Neuronal stem cell (in vitro differentiated cells): ENCODE results near the gene PTCD2.

ENCODE experiments used
- DNase-seq: peaks from one replicate; pipeline ENCODE4 v3.0.0-alpha.2; 2013; ENCODE audit warnings: low spot score
- H2AFZ ChIP-seq: one replicate; pipeline ENCODE4 v1.6.1; 2013; ENCODE audit warnings: mild to moderate bottlenecking, low read length, inconsistent platforms
- H2AK5ac ChIP-seq: 2 replicates; pipeline ENCODE4 v1.6.1; 2013; ENCODE audit warnings: low read depth, mild to moderate bottlenecking, inconsistent platforms, low read length, moderate library complexity, mixed read lengths
- H2BK120ac ChIP-seq: 2 replicates; pipeline ENCODE4 v1.6.1; 2013; ENCODE audit warnings: low read depth, mild to moderate bottlenecking, inconsistent platforms, low read length, moderate library complexity, mixed read lengths
- H2BK12ac ChIP-seq: one replicate; pipeline ENCODE4 v1.6.1; 2013; ENCODE audit warnings: low read length, inconsistent platforms
- H2BK15ac ChIP-seq: 2 replicates; pipeline ENCODE4 v1.6.1; 2013; ENCODE audit warnings: mild to moderate bottlenecking, low read length, inconsistent platforms, mixed read lengths
- H2BK5ac ChIP-seq: one replicate; pipeline ENCODE4 v1.6.1; 2013; ENCODE audit warnings: inconsistent platforms, mild to moderate bottlenecking, low read length, moderate library complexity
- H3K14ac ChIP-seq: one replicate; pipeline ENCODE4 v1.6.1; 2013; ENCODE audit warnings: low read length, inconsistent platforms
- H3K18ac ChIP-seq: 2 replicates; pipeline ENCODE4 v1.6.1; 2013; ENCODE audit warnings: low read length, inconsistent platforms
- H3K23ac ChIP-seq: 2 replicates; pipeline ENCODE4 v1.6.1; 2013; ENCODE audit warnings: low read depth, mild to moderate bottlenecking, mixed read lengths, low read length, inconsistent platforms; ENCODE audit not compliant: poor library complexity
- H3K27ac ChIP-seq: replicated peaks from 3 replicates; pipeline ENCODE4 v1.5.1; 2013; ENCODE audit warnings: low read length, inconsistent platforms
- H3K27me3 ChIP-seq, 3 experiments: 2 replicates each; pipeline ENCODE4 v1.6.1; 2013; ENCODE audit warnings: low read length in 3 of 3, mild to moderate bottlenecking in 2 of 3, inconsistent platforms in 1 of 3, low read depth in 1 of 3, mixed read lengths in 1 of 3, moderate library complexity in 1 of 3; ENCODE audit not compliant: control insufficient read depth in 3 of 3, insufficient read depth in 3 of 3
- H3K36me3 ChIP-seq, 2 donors: replicated peaks in 1 of 2; 2 replicates each; pipeline ENCODE4 v1.6.1; 2013; ENCODE audit warnings: low read length in 2 of 2; ENCODE audit not compliant: control insufficient read depth in 2 of 2, insufficient read depth in 2 of 2
- H3K4ac ChIP-seq: 2 replicates; pipeline ENCODE4 v1.6.1; 2013; ENCODE audit warnings: inconsistent platforms, mild to moderate bottlenecking, low read length, moderate library complexity
- H3K4me1 ChIP-seq, 2 donors: 1 replicate in 1 of 2; 2 replicates in 1 of 2; pipeline ENCODE4 v1.6.1; 2013; ENCODE audit warnings: low read length in 2 of 2, low read depth in 1 of 2; ENCODE audit not compliant: control insufficient read depth in 2 of 2, insufficient read depth in 1 of 2
- H3K4me2 ChIP-seq: one replicate; pipeline ENCODE4 v1.6.1; 2013; ENCODE audit warnings: mild to moderate bottlenecking, low read length, inconsistent platforms; ENCODE audit not compliant: insufficient read depth, poor library complexity, severe bottlenecking
- H3K4me3 ChIP-seq, 2 donors: 2 replicates each; pipeline ENCODE4 v1.5.1; 2013; ENCODE audit warnings: low read length in 2 of 2, mild to moderate bottlenecking in 2 of 2, inconsistent platforms in 1 of 2, moderate library complexity in 1 of 2
- H3K79me1 ChIP-seq: one replicate; pipeline ENCODE4 v1.6.1; 2013; ENCODE audit warnings: low read depth, mild to moderate bottlenecking, inconsistent platforms, low read length, moderate library complexity
- H3K9ac ChIP-seq: one replicate; pipeline ENCODE4 v1.6.1; 2013; ENCODE audit warnings: mild to moderate bottlenecking, low read depth, low read length, inconsistent platforms; ENCODE audit not compliant: poor library complexity
- H3K9me3 ChIP-seq, 2 donors: replicated peaks in 1 of 2; 2 replicates each; pipeline versions ENCODE3 to v1.6.1; 2013; ENCODE audit warnings: low read length in 2 of 2, mild to moderate bottlenecking in 2 of 2, inconsistent platforms in 1 of 2, low read depth in 1 of 2, mixed read lengths in 1 of 2, moderate library complexity in 1 of 2; ENCODE audit not compliant: control insufficient read depth in 2 of 2, insufficient read depth in 1 of 2
- H4K8ac ChIP-seq: one replicate; pipeline ENCODE4 v1.6.1; 2013; ENCODE audit warnings: low read depth, mild to moderate bottlenecking, inconsistent platforms, low read length, moderate library complexity
- H4K91ac ChIP-seq: one replicate; pipeline ENCODE4 v1.6.1; 2013; ENCODE audit warnings: low read length, low read depth, mild to moderate bottlenecking, inconsistent platforms; ENCODE audit not compliant: poor library complexity
- WGBS, 2 donors: extraction: QIAGEN DNeasy Blood & Tissue Kit; methylation state at CpG; one replicate each; pipeline ENCODE4 v1.1.7; 2013; ENCODE audit warnings: missing lambda C conversion rate in 2 of 2, mixed read lengths in 1 of 2; ENCODE audit not compliant: insufficient read length in 2 of 2, insufficient replicate concordance in 1 of 2; ENCODE audit errors: extremely low coverage in 2 of 2; 5-methylcytosine and 5-hydroxymethylcytosine counted together

The PTCD2 gene

DNA sequence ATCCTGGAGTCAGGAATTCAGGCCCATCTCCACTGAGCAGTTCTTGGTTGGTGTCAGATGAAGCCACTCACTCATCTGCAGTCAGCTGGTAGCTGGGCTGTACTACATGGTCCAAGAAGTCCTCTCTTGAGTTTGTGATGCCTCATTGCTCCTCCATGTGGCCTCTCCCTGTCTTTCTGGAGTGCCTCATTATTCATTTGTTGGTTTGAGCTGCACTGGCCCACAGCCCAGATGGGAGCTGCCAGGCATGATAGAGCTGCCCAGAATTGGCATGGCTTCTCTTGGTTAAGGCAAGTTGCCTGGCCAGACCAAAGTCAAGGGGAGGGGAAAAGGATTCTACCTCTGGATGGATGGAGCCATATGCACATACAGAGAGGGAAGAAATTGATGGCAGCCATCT lies 8.0 kb downstream of the PTCD2 start:
- Histone ChIP-seq H2AFZ (no peak overlapping the region), H3K18ac (no peak overlapping the region), H3K4me3 (no peak overlapping the region), H2BK12ac (no peak overlapping the region), H2AK5ac (no peak overlapping the region), H3K9ac (no peak overlapping the region), H4K91ac (no peak overlapping the region), H2BK120ac (no peak overlapping the region), H3K4me1 (no peaks in the 10 kb centered on the region), H3K27ac (no peak overlapping the region), H2BK5ac (no peak overlapping the region), H3K23ac (no peak overlapping the region), H4K8ac (no peak overlapping the region), H3K4ac (no peak overlapping the region), H3K36me3 (peaks cover 0 to 95% of the 10 kb centered on the region in 2 donors), H3K27me3 (no peaks in the 10 kb centered on the region), H2BK15ac (no peak overlapping the region), H3K9me3 (no peaks in the 10 kb centered on the region), H3K14ac (no peak overlapping the region), H3K79me1 (no peaks in the 10 kb centered on the region), H3K4me2 (no peak overlapping the region)
- no peak for DNase-seq

DNA sequence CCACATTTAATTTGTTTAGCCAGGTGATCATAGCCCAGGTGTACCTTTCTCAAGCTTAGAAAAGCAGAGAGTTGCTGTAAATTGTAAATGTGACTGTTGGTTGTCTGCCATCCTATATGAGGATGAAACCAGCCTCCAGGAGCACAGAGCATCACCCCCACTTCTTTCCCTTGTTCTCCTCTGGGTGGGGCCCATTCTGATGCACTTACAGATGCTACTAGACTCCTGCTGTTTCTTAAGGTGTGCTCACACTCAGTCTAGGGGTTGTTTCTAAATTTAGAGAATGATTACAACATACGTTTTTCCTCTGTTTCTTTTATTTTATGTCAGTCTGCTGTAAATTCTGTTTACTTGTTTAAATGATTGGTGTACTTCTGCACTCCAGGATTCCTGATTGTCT lies 10.5 kb downstream of the PTCD2 start:
- H3K23ac ChIP-seq, result no peak overlapping the region

DNA sequence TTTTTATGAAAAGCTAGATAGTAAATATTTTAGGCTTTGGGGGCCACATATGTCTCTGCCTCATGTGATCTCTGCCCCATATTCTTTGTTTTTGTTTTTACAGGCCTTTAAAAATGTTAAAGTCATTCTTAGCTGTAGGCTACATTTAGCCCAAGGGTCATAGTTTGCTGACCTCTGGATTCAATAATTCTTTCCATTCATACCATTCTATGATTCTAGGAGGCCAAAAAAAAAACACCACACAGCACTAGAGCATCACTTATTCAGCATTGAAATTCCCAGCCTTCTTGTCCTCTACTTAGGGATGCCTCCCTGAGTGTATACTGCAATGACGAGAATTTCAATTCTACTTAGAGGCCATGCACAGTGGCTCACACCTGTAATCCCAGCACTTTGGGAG lies 17.0 kb downstream of the PTCD2 start:
- no peak overlapping the region for H4K91ac ChIP-seq
- H3K9ac ChIP-seq, result no peak overlapping the region
- no peak overlapping the region for H3K4me2 ChIP-seq
- DNase-seq, result no peak
- H3K9me3 ChIP-seq, result no peaks in the 10 kb centered on the region
- no peaks in the 10 kb centered on the region for H3K79me1 ChIP-seq
- no peak overlapping the region for H3K18ac ChIP-seq
- no peak overlapping the region for H2AK5ac ChIP-seq
- no peak overlapping the region for H2AFZ ChIP-seq
- no peak overlapping the region for H3K4me3 ChIP-seq
- H2BK15ac ChIP-seq, result no peak overlapping the region
- no peaks in the 10 kb centered on the region for H3K27me3 ChIP-seq
- no peak overlapping the region for H3K14ac ChIP-seq
- no peaks in the 10 kb centered on the region for H3K4me1 ChIP-seq
- H4K8ac ChIP-seq, result no peak overlapping the region
- H2BK120ac ChIP-seq, result no peak overlapping the region
- H3K23ac ChIP-seq, result no peak overlapping the region
- WGBS, 2 donors, result no CpG with 5 or more reads among the region's 1 CpG
- no peak overlapping the region for H2BK5ac ChIP-seq
- peaks cover 6 to 81% of the 10 kb centered on the region in 2 donors for H3K36me3 ChIP-seq
- no peak overlapping the region for H2BK12ac ChIP-seq
- no peak overlapping the region for H3K27ac ChIP-seq
- no peak overlapping the region for H3K4ac ChIP-seq

More for the DNA sequence above, 10.5 kb downstream of the PTCD2 start:
- no peaks in the 10 kb centered on the region for H3K27me3 ChIP-seq
- H2AK5ac ChIP-seq, result no peak overlapping the region
- no peak overlapping the region for H3K18ac ChIP-seq
- no peak overlapping the region for H3K27ac ChIP-seq
- no peak overlapping the region for H3K14ac ChIP-seq
- no peak overlapping the region for H3K9ac ChIP-seq
- no peak overlapping the region for H2BK5ac ChIP-seq
- H3K4ac ChIP-seq, result no peak overlapping the region
- no peak overlapping the region for H3K4me2 ChIP-seq
- no peak overlapping the region for H4K91ac ChIP-seq
- peaks cover 0 to 90% of the 10 kb centered on the region in 2 donors for H3K36me3 ChIP-seq
- WGBS, 2 donors, result no CpG with 5 or more reads among the region's 1 CpG
- H2BK120ac ChIP-seq, result no peak overlapping the region
- no peak overlapping the region for H4K8ac ChIP-seq
- H3K4me1 ChIP-seq, result no peaks in the 10 kb centered on the region
- no peak overlapping the region for H2BK15ac ChIP-seq
- no peak overlapping the region for H3K4me3 ChIP-seq
- no peaks in the 10 kb centered on the region for H3K79me1 ChIP-seq
- no peaks in the 10 kb centered on the region for H3K9me3 ChIP-seq
- DNase-seq, result no peak
- H2AFZ ChIP-seq, result no peak overlapping the region
- H2BK12ac ChIP-seq, result no peak overlapping the region

- no peak overlapping the region for H3K23ac ChIP-seq
- no peak overlapping the region for H3K4ac ChIP-seq
- no peak overlapping the region for H3K27ac ChIP-seq
- H3K4me1 ChIP-seq, result no peaks in the 10 kb centered on the region
- no peaks in the 10 kb centered on the region for H3K79me1 ChIP-seq
- no peak overlapping the region for H2BK5ac ChIP-seq
- H2BK12ac ChIP-seq, result no peak overlapping the region
- no peak for DNase-seq
- no peaks in the 10 kb centered on the region for H3K27me3 ChIP-seq
- H3K4me2 ChIP-seq, result no peak overlapping the region
- no peak overlapping the region for H2AK5ac ChIP-seq
- no peak overlapping the region for H2BK120ac ChIP-seq
- WGBS, 2 donors, result no CpG with 5 or more reads among the region's 4 CpGs
- H2BK15ac ChIP-seq, result no peak overlapping the region
- H3K18ac ChIP-seq, result no peak overlapping the region
- no peak overlapping the region for H4K8ac ChIP-seq
- H3K9me3 ChIP-seq, result no peaks in the 10 kb centered on the region
- H3K4me3 ChIP-seq, result no peak overlapping the region
- no peak overlapping the region for H2AFZ ChIP-seq
- H3K14ac ChIP-seq, result no peak overlapping the region
- peaks cover 9 to 82% of the 10 kb centered on the region in 2 donors for H3K36me3 ChIP-seq
- H3K9ac ChIP-seq, result no peak overlapping the region
- H4K91ac ChIP-seq, result no peak overlapping the region
These were observed 18.6 kb downstream of the PTCD2 start for GRCh38 chr5:72338689-72339209.
